ENCODE data around the gene RGMA.

Gene RGMA

GRCh38 chr15:93049914-93050578, 39.0 kb downstream of the RGMA start:
- no CpG with 5 or more reads among the region's 15 CpGs for WGBS (ENCODE audit: extremely low coverage, insufficient coverage, low lambda C conversion rate)
- Histone ChIP-seq H3K56ac (ENCODE audit: low read length) (no peak overlapping the region), H3K4me1 (ENCODE audit: control insufficient read depth, low read depth, low read length) (no peaks in the 10 kb centered on the region), H3K79me1 (ENCODE audit: low read length) (no peaks in the 10 kb centered on the region), H2BK5ac (ENCODE audit: low read length) (no peak overlapping the region), H2AK5ac (ENCODE audit: low read length) (no peak overlapping the region), H3K4ac (ENCODE audit: low read depth, low read length) (no peak overlapping the region), H3K27ac (ENCODE audit: low read depth, low read length) (no peak overlapping the region), H3K4me2 (ENCODE audit: low read length) (no peak overlapping the region), H2BK120ac (ENCODE audit: low read depth, low read length) (no peak overlapping the region), H3K27me3 (ENCODE audit: insufficient read depth, low read length, poor library complexity) (no peaks in the 10 kb centered on the region), H3K79me2 (ENCODE audit: control insufficient read depth, insufficient read depth, low read length) (no peaks in the 10 kb centered on the region), H4K5ac (ENCODE audit: low read length) (no peak overlapping the region), H3K23ac (ENCODE audit: low read length) (no peak overlapping the region), H3K4me3 (ENCODE audit: low read length) (no peak overlapping the region), H3K36me3 (ENCODE audit: control insufficient read depth, insufficient read depth, low read length) (no peaks in the 10 kb centered on the region), H3K9ac (ENCODE audit: low read length) (no peak overlapping the region), H2BK15ac (replicated peaks; ENCODE audit: low read depth) (no peak overlapping the region), H4K8ac (ENCODE audit: low read depth, low read length) (no peak overlapping the region), H3K18ac (ENCODE audit: low read length) (no peak overlapping the region)
- DNase-seq: no peak

GRCh38 chr15:93049233-93049632, 39.8 kb downstream of the RGMA start:
- Histone ChIP-seq H3K79me2 (ENCODE audit: control insufficient read depth, insufficient read depth, low read length) (no peaks in the 10 kb centered on the region), H3K36me3 (ENCODE audit: control insufficient read depth, insufficient read depth, low read length) (no peaks in the 10 kb centered on the region), H3K56ac (ENCODE audit: low read length) (no peak overlapping the region), H3K23ac (ENCODE audit: low read length) (no peak overlapping the region), H2AK5ac (ENCODE audit: low read length) (no peak overlapping the region), H2BK15ac (replicated peaks; ENCODE audit: low read depth) (no peak overlapping the region), H3K4ac (ENCODE audit: low read depth, low read length) (no peak overlapping the region), H3K9ac (ENCODE audit: low read length) (no peak overlapping the region), H4K8ac (ENCODE audit: low read depth, low read length) (no peak overlapping the region), H3K4me2 (ENCODE audit: low read length) (no peak overlapping the region), H3K4me1 (ENCODE audit: control insufficient read depth, low read depth, low read length) (no peaks in the 10 kb centered on the region), H2BK5ac (ENCODE audit: low read length) (no peak overlapping the region), H3K18ac (ENCODE audit: low read length) (no peak overlapping the region), H3K79me1 (ENCODE audit: low read length) (no peaks in the 10 kb centered on the region), H3K27me3 (ENCODE audit: insufficient read depth, low read length, poor library complexity) (no peaks in the 10 kb centered on the region), H4K5ac (ENCODE audit: low read length) (no peak overlapping the region), H3K4me3 (ENCODE audit: low read length) (no peak overlapping the region), H3K27ac (ENCODE audit: low read depth, low read length) (no peak overlapping the region), H2BK120ac (ENCODE audit: low read depth, low read length) (no peak overlapping the region)
- WGBS (ENCODE audit: extremely low coverage, insufficient coverage, low lambda C conversion rate): no CpG with 5 or more reads among the region's 8 CpGs
- DNase-seq: no peak

DNA sequence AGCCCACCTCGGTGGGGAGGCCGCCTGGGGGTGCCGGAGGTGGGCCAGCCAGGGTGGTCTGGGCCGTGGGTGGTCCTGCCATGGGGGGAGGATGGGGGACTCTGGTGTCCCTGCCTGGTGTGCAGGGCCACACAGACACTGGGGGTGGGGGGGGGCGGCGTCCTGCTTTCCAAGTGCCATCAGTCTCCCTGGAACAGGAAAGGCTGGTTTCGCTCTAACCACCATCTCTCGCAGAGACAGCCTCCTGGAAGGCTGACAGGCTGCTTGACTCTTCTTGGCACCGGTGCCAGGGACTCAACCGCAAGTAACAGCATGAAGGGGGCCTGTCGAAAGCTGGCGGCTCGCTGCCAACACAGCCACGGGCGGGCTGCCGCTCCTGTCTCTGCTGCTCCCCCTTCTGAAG, 40.3 kb downstream of the RGMA start:
- H2AK5ac ChIP-seq (ENCODE audit: low read length): no peak overlapping the region
- no peak overlapping the region for H3K4ac ChIP-seq (ENCODE audit: low read depth, low read length)
- H3K4me3 ChIP-seq (ENCODE audit: low read length): no peak overlapping the region
- H4K5ac ChIP-seq (ENCODE audit: low read length): no peak overlapping the region
- no peaks in the 10 kb centered on the region for H3K36me3 ChIP-seq (ENCODE audit: control insufficient read depth, insufficient read depth, low read length)
- H2BK120ac ChIP-seq (ENCODE audit: low read depth, low read length): no peak overlapping the region
- DNase-seq: no peak
- no peaks in the 10 kb centered on the region for H3K4me1 ChIP-seq (ENCODE audit: control insufficient read depth, low read depth, low read length)
- H3K27me3 ChIP-seq (ENCODE audit: insufficient read depth, low read length, poor library complexity): no peaks in the 10 kb centered on the region
- H2BK15ac ChIP-seq (replicated peaks; ENCODE audit: low read depth): no peak overlapping the region
- no peak overlapping the region for H3K23ac ChIP-seq (ENCODE audit: low read length)
- no peak overlapping the region for H3K9ac ChIP-seq (ENCODE audit: low read length)
- no peak overlapping the region for H3K4me2 ChIP-seq (ENCODE audit: low read length)
- no peak overlapping the region for H2BK5ac ChIP-seq (ENCODE audit: low read length)
- no CpG with 5 or more reads among the region's 16 CpGs for whole genome bisulfite sequencing (ENCODE audit: extremely low coverage, insufficient coverage, low lambda C conversion rate)
- H3K79me1 ChIP-seq (ENCODE audit: low read length): no peaks in the 10 kb centered on the region
- no peak overlapping the region for H4K8ac ChIP-seq (ENCODE audit: low read depth, low read length)
- H3K56ac ChIP-seq (ENCODE audit: low read length): no peak overlapping the region
- no peak overlapping the region for H3K18ac ChIP-seq (ENCODE audit: low read length)
- H3K79me2 ChIP-seq (ENCODE audit: control insufficient read depth, insufficient read depth, low read length): no peaks in the 10 kb centered on the region
- H3K27ac ChIP-seq (ENCODE audit: low read depth, low read length): no peak overlapping the region

- Histone ChIP-seq H3K4me3 (ENCODE audit: low read length) (no peak overlapping the region), H3K56ac (ENCODE audit: low read length) (no peak overlapping the region), H3K4me1 (ENCODE audit: control insufficient read depth, low read depth, low read length) (no peaks in the 10 kb centered on the region), H3K27me3 (ENCODE audit: insufficient read depth, low read length, poor library complexity) (no peaks in the 10 kb centered on the region), H2BK120ac (ENCODE audit: low read depth, low read length) (no peak overlapping the region), H3K4me2 (ENCODE audit: low read length) (no peak overlapping the region), H3K79me2 (ENCODE audit: control insufficient read depth, insufficient read depth, low read length) (no peaks in the 10 kb centered on the region), H2AK5ac (ENCODE audit: low read length) (no peak overlapping the region), H3K23ac (ENCODE audit: low read length) (no peak overlapping the region), H4K8ac (ENCODE audit: low read depth, low read length) (no peak overlapping the region), H3K79me1 (ENCODE audit: low read length) (no peaks in the 10 kb centered on the region), H3K36me3 (ENCODE audit: control insufficient read depth, insufficient read depth, low read length) (no peaks in the 10 kb centered on the region), H3K27ac (ENCODE audit: low read depth, low read length) (no peak overlapping the region), H2BK15ac (replicated peaks; ENCODE audit: low read depth) (no peak overlapping the region), H2BK5ac (ENCODE audit: low read length) (no peak overlapping the region), H3K4ac (ENCODE audit: low read depth, low read length) (no peak overlapping the region), H3K18ac (ENCODE audit: low read length) (no peak overlapping the region), H3K9ac (ENCODE audit: low read length) (no peak overlapping the region), H4K5ac (ENCODE audit: low read length) (no peak overlapping the region)
- DNase-seq: no peak
- no CpG with 5 or more reads among the region's 14 CpGs for WGBS (ENCODE audit: extremely low coverage, insufficient coverage, low lambda C conversion rate)
These were observed 40.6 kb downstream of the RGMA start for GRCh38 chr15:93048426-93048721.

DNA sequence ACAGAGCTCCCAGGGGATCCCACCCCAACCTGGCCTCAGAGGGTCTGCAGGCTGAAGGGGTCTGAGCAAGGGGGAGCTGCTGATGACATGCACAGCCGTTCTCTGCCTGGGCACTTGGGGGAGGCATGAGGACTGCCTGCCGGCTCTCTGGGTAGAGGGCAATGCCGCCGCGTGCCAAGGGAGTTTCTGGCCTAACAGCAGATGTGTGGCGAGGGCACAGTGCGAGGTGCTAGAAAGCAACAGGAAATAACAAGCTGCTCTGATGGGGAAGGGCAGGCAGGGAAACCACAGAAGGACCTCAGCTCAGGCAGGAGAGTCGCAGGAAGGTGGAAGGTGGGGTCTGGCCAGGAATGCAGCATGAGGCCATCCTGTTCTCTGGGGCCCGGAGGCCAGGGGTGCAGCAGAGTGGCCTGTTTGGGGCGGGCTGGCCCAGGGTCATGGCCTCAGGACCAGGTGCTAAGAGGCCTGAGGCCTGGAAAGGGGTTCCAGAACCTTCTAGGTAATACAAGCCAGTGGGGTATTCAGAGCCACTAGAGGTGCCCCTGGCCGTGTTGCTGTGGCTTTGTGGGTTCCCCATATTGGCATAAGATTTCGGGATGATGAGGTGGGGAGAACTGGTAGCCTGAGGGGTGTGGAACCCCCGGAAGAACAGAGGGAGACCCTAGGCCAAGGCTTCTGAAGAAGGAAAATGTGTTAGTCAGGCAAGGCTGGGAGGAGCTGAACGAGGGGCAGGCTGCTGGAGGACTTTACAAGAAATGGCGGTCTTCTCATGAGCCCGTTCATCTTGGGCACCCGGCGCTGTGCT, 41.2 kb downstream of the RGMA start:
- Histone ChIP-seq H3K23ac (ENCODE audit: low read length) (no peak overlapping the region), H3K36me3 (ENCODE audit: control insufficient read depth, insufficient read depth, low read length) (no peaks in the 10 kb centered on the region), H3K18ac (ENCODE audit: low read length) (no peak overlapping the region), H3K27ac (ENCODE audit: low read depth, low read length) (no peak overlapping the region), H2BK5ac (ENCODE audit: low read length) (no peak overlapping the region), H3K4me1 (ENCODE audit: control insufficient read depth, low read depth, low read length) (no peaks in the 10 kb centered on the region), H4K8ac (ENCODE audit: low read depth, low read length) (no peak overlapping the region), H3K9ac (ENCODE audit: low read length) (no peak overlapping the region), H3K79me1 (ENCODE audit: low read length) (no peaks in the 10 kb centered on the region), H3K4ac (ENCODE audit: low read depth, low read length) (no peak overlapping the region), H4K5ac (ENCODE audit: low read length) (no peak overlapping the region), H2AK5ac (ENCODE audit: low read length) (no peak overlapping the region), H2BK15ac (replicated peaks; ENCODE audit: low read depth) (no peak overlapping the region), H3K4me3 (ENCODE audit: low read length) (no peak overlapping the region), H3K4me2 (ENCODE audit: low read length) (no peak overlapping the region), H2BK120ac (ENCODE audit: low read depth, low read length) (no peak overlapping the region), H3K79me2 (ENCODE audit: control insufficient read depth, insufficient read depth, low read length) (no peaks in the 10 kb centered on the region), H3K27me3 (ENCODE audit: insufficient read depth, low read length, poor library complexity) (no peaks in the 10 kb centered on the region), H3K56ac (ENCODE audit: low read length) (no peak overlapping the region)
- WGBS (ENCODE audit: extremely low coverage, insufficient coverage, low lambda C conversion rate): no CpG with 5 or more reads among the region's 18 CpGs
- no peak for DNase-seq

DNA sequence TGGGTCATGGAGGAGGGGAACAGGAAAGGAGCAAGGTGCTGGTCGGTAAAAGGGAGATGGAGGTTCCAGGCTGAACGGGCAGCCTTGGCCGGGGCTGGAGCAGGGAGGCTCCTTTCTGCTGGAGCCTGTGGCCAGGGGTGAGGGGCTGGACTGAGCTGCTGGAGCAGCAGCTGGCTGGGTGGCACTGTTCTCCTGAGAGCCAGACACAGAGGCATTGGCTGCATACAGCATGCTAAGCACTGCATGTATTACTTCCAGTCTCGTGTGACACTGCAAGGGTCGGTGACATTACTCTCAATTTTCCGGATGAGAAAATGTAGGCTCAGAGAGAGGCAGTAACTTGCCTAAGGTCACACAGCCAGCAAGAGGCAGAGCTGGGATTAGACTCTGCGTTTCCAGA, 42.3 kb downstream of the RGMA start:
- no peaks in the 10 kb centered on the region for H3K79me1 ChIP-seq (ENCODE audit: low read length)
- H4K5ac ChIP-seq (ENCODE audit: low read length): no peak overlapping the region
- no peak overlapping the region for H2AK5ac ChIP-seq (ENCODE audit: low read length)
- no peak overlapping the region for H4K8ac ChIP-seq (ENCODE audit: low read depth, low read length)
- H3K56ac ChIP-seq (ENCODE audit: low read length): no peak overlapping the region
- no peak overlapping the region for H3K27ac ChIP-seq (ENCODE audit: low read depth, low read length)
- H3K18ac ChIP-seq (ENCODE audit: low read length): no peak overlapping the region
- no peak overlapping the region for H3K4ac ChIP-seq (ENCODE audit: low read depth, low read length)
- H2BK5ac ChIP-seq (ENCODE audit: low read length): no peak overlapping the region
- no peaks in the 10 kb centered on the region for H3K27me3 ChIP-seq (ENCODE audit: insufficient read depth, low read length, poor library complexity)
- H3K4me3 ChIP-seq (ENCODE audit: low read length): no peak overlapping the region
- no peak overlapping the region for H3K9ac ChIP-seq (ENCODE audit: low read length)
- H3K23ac ChIP-seq (ENCODE audit: low read length): no peak overlapping the region
- no peak for DNase-seq
- H3K4me1 ChIP-seq (ENCODE audit: control insufficient read depth, low read depth, low read length): no peaks in the 10 kb centered on the region
- no peak overlapping the region for H2BK120ac ChIP-seq (ENCODE audit: low read depth, low read length)
- H2BK15ac ChIP-seq (replicated peaks; ENCODE audit: low read depth): no peak overlapping the region
- no peaks in the 10 kb centered on the region for H3K79me2 ChIP-seq (ENCODE audit: control insufficient read depth, insufficient read depth, low read length)
- WGBS (ENCODE audit: extremely low coverage, insufficient coverage, low lambda C conversion rate): no CpG with 5 or more reads among the region's 7 CpGs
- H3K4me2 ChIP-seq (ENCODE audit: low read length): no peak overlapping the region
- H3K36me3 ChIP-seq (ENCODE audit: control insufficient read depth, insufficient read depth, low read length): no peaks in the 10 kb centered on the region

Data from mesendoderm (in vitro differentiated cells).